ENCODE results near the gene SKIC8.

The SKIC8 gene

GRCh38 chr15:78307976-78308375 is 8.6 kb upstream of the SKIC8 start:
- Histone ChIP-seq H3K4ac (ENCODE audit: low read depth, low read length) (no peak overlapping the region), H4K12ac (ENCODE audit: low read depth, low read length) (no peak overlapping the region), H4K91ac (ENCODE audit: low read depth, low read length) (no peak overlapping the region), H3K4me3 (ENCODE audit: low read depth, low read length) (no peak overlapping the region), H3K4me2 (ENCODE audit: low read length) (no peak overlapping the region), H3K36me3 (ENCODE audit: control insufficient read depth in 1 of 2, insufficient read depth in 2 of 2, low read length in 2 of 2) (no peaks in the 10 kb centered on the region), H3K9me3 (ENCODE audit: insufficient read depth, low read depth, low read length) (peaks cover 2% of the 10 kb centered on the region), H3K79me2 (ENCODE audit: control insufficient read depth, insufficient read depth, low read length, poor library complexity) (no peaks in the 10 kb centered on the region), H2BK5ac (ENCODE audit: low read depth, low read length, poor library complexity) (no peak overlapping the region), H3K23ac (ENCODE audit: low read length) (no peak overlapping the region), H3K27me3 (ENCODE audit: insufficient read depth, low read length) (no peaks in the 10 kb centered on the region), H4K8ac (ENCODE audit: low read depth, low read length) (no peak overlapping the region), H3K79me1 (ENCODE audit: low read length) (no peaks in the 10 kb centered on the region), H2AK5ac (ENCODE audit: low read length) (no peak overlapping the region), H3K27ac (ENCODE audit: low read depth, low read length) (no peak overlapping the region), H2BK12ac (ENCODE audit: low read length) (no peak overlapping the region), H3K9ac (ENCODE audit: low read length) (no peak overlapping the region), H3K14ac (ENCODE audit: low read length) (no peak overlapping the region), H3K18ac (ENCODE audit: low read length) (no peak overlapping the region), H2AFZ (ENCODE audit: insufficient read depth, low read length, poor library complexity) (no peak overlapping the region), H2BK120ac (ENCODE audit: insufficient read depth, low read length, poor library complexity) (no peak overlapping the region), H3K4me1 (ENCODE audit: control insufficient read depth in 1 of 2, insufficient read depth in 2 of 2, low read length in 2 of 2) (no peaks in the 10 kb centered on the region)
- no CpG with 5 or more reads among the region's 6 CpGs for WGBS (ENCODE audit: extremely low coverage, insufficient coverage, insufficient read length)
- DNase-seq, result no peak

- H2BK120ac ChIP-seq (ENCODE audit: insufficient read depth, low read length, poor library complexity), result no peak overlapping the region
- H3K79me2 ChIP-seq (ENCODE audit: control insufficient read depth, insufficient read depth, low read length, poor library complexity), result no peaks in the 10 kb centered on the region
- H3K4me1 ChIP-seq (ENCODE audit: control insufficient read depth in 1 of 2, insufficient read depth in 2 of 2, low read length in 2 of 2), result no peaks in the 10 kb centered on the region
- no CpG with 5 or more reads among the region's 3 CpGs for WGBS (ENCODE audit: extremely low coverage, insufficient coverage, insufficient read length)
- no peak overlapping the region for H2AFZ ChIP-seq (ENCODE audit: insufficient read depth, low read length, poor library complexity)
- H4K8ac ChIP-seq (ENCODE audit: low read depth, low read length), result no peak overlapping the region
- H3K23ac ChIP-seq (ENCODE audit: low read length), result no peak overlapping the region
- no peaks in the 10 kb centered on the region for H3K36me3 ChIP-seq (ENCODE audit: control insufficient read depth in 1 of 2, insufficient read depth in 2 of 2, low read length in 2 of 2)
- H3K4me2 ChIP-seq (ENCODE audit: low read length), result no peak overlapping the region
- no peak overlapping the region for H3K9ac ChIP-seq (ENCODE audit: low read length)
- no peak overlapping the region for H3K18ac ChIP-seq (ENCODE audit: low read length)
- peaks cover 2% of the 10 kb centered on the region for H3K9me3 ChIP-seq (ENCODE audit: insufficient read depth, low read depth, low read length)
- no peak overlapping the region for H2BK12ac ChIP-seq (ENCODE audit: low read length)
- no peak overlapping the region for H4K91ac ChIP-seq (ENCODE audit: low read depth, low read length)
- H3K79me1 ChIP-seq (ENCODE audit: low read length), result no peaks in the 10 kb centered on the region
- no peak overlapping the region for H2BK5ac ChIP-seq (ENCODE audit: low read depth, low read length, poor library complexity)
- no peak overlapping the region for H4K12ac ChIP-seq (ENCODE audit: low read depth, low read length)
- no peak overlapping the region for H3K4ac ChIP-seq (ENCODE audit: low read depth, low read length)
- no peak overlapping the region for H3K4me3 ChIP-seq (ENCODE audit: low read depth, low read length)
- H3K27ac ChIP-seq (ENCODE audit: low read depth, low read length), result no peak overlapping the region
- H2AK5ac ChIP-seq (ENCODE audit: low read length), result no peak overlapping the region
- no peaks in the 10 kb centered on the region for H3K27me3 ChIP-seq (ENCODE audit: insufficient read depth, low read length)
- no peak overlapping the region for H3K14ac ChIP-seq (ENCODE audit: low read length)
- DNase-seq, result peak in 1 of 2 donors; percentile 36
Observed at GRCh38 chr15:78306176-78306774, 6.9 kb upstream of the SKIC8 start.

- H2BK120ac ChIP-seq (ENCODE audit: insufficient read depth, low read length, poor library complexity), result no peak overlapping the region
- no peak overlapping the region for H3K14ac ChIP-seq (ENCODE audit: low read length)
- no peak overlapping the region for H3K27ac ChIP-seq (ENCODE audit: low read depth, low read length)
- H3K4me3 ChIP-seq (ENCODE audit: low read depth, low read length), result no peak overlapping the region
- no peak overlapping the region for H4K91ac ChIP-seq (ENCODE audit: low read depth, low read length)
- no peak overlapping the region for H2AK5ac ChIP-seq (ENCODE audit: low read length)
- H2BK12ac ChIP-seq (ENCODE audit: low read length), result no peak overlapping the region
- no peak overlapping the region for H3K18ac ChIP-seq (ENCODE audit: low read length)
- no peak overlapping the region for H3K23ac ChIP-seq (ENCODE audit: low read length)
- no peak overlapping the region for H2BK5ac ChIP-seq (ENCODE audit: low read depth, low read length, poor library complexity)
- DNase-seq, result no peak
- peaks cover 3% of the 10 kb centered on the region in 2 experiments for H3K4me1 ChIP-seq (ENCODE audit: control insufficient read depth in 1 of 2, insufficient read depth in 2 of 2, low read length in 2 of 2)
- no peak overlapping the region for H3K4ac ChIP-seq (ENCODE audit: low read depth, low read length)
- H3K27me3 ChIP-seq (ENCODE audit: insufficient read depth, low read length), result peaks cover 3% of the 10 kb centered on the region
- H3K9me3 ChIP-seq (ENCODE audit: insufficient read depth, low read depth, low read length), result peaks cover 5% of the 10 kb centered on the region
- no peak overlapping the region for H4K12ac ChIP-seq (ENCODE audit: low read depth, low read length)
- no peaks in the 10 kb centered on the region for H3K79me1 ChIP-seq (ENCODE audit: low read length)
- H3K36me3 ChIP-seq (ENCODE audit: control insufficient read depth in 1 of 2, insufficient read depth in 2 of 2, low read length in 2 of 2), result no peaks in the 10 kb centered on the region
- no peaks in the 10 kb centered on the region for H3K79me2 ChIP-seq (ENCODE audit: control insufficient read depth, insufficient read depth, low read length, poor library complexity)
- no peak overlapping the region for H4K8ac ChIP-seq (ENCODE audit: low read depth, low read length)
- no peak overlapping the region for H3K4me2 ChIP-seq (ENCODE audit: low read length)
- no CpG with 5 or more reads among the region's 9 CpGs for WGBS (ENCODE audit: extremely low coverage, insufficient coverage, insufficient read length)
- no peak overlapping the region for H3K9ac ChIP-seq (ENCODE audit: low read length)
- no peak overlapping the region for H2AFZ ChIP-seq (ENCODE audit: insufficient read depth, low read length, poor library complexity)
Observed at GRCh38 chr15:78304216-78305066, 5.0 kb upstream of the SKIC8 start.

GRCh38 chr15:78302579-78303312 is 3.3 kb upstream of the SKIC8 start:
- peaks cover 3% of the 10 kb centered on the region for H3K79me1 ChIP-seq (ENCODE audit: low read length)
- no peak overlapping the region for H3K27ac ChIP-seq (ENCODE audit: low read depth, low read length)
- H2BK120ac ChIP-seq (ENCODE audit: insufficient read depth, low read length, poor library complexity), result no peak overlapping the region
- H3K36me3 ChIP-seq (ENCODE audit: control insufficient read depth in 1 of 2, insufficient read depth in 2 of 2, low read length in 2 of 2), result no peaks in the 10 kb centered on the region
- H3K27me3 ChIP-seq (ENCODE audit: insufficient read depth, low read length), result peaks cover 3% of the 10 kb centered on the region
- DNase-seq, result peak in 1 of 2 donors; percentile 15
- H2BK12ac ChIP-seq (ENCODE audit: low read length), result no peak overlapping the region
- no peak overlapping the region for H2BK5ac ChIP-seq (ENCODE audit: low read depth, low read length, poor library complexity)
- H2AK5ac ChIP-seq (ENCODE audit: low read length), result no peak overlapping the region
- H2AFZ ChIP-seq (ENCODE audit: insufficient read depth, low read length, poor library complexity), result no peak overlapping the region
- WGBS (ENCODE audit: extremely low coverage, insufficient coverage, insufficient read length), result no CpG with 5 or more reads among the region's 5 CpGs
- H3K23ac ChIP-seq (ENCODE audit: low read length), result no peak overlapping the region
- H3K4me3 ChIP-seq (ENCODE audit: low read depth, low read length), result no peak overlapping the region
- H3K18ac ChIP-seq (ENCODE audit: low read length), result no peak overlapping the region
- H4K12ac ChIP-seq (ENCODE audit: low read depth, low read length), result no peak overlapping the region
- H4K91ac ChIP-seq (ENCODE audit: low read depth, low read length), result no peak overlapping the region
- peaks cover 4% of the 10 kb centered on the region for H3K79me2 ChIP-seq (ENCODE audit: control insufficient read depth, insufficient read depth, low read length, poor library complexity)
- no peak overlapping the region for H3K4me2 ChIP-seq (ENCODE audit: low read length)
- H3K4ac ChIP-seq (ENCODE audit: low read depth, low read length), result no peak overlapping the region
- H3K9ac ChIP-seq (ENCODE audit: low read length), result no peak overlapping the region
- peaks cover 3 to 4% of the 10 kb centered on the region in 2 experiments for H3K4me1 ChIP-seq (ENCODE audit: control insufficient read depth in 1 of 2, insufficient read depth in 2 of 2, low read length in 2 of 2)
- H3K9me3 ChIP-seq (ENCODE audit: insufficient read depth, low read depth, low read length), result peaks cover 5% of the 10 kb centered on the region
- no peak overlapping the region for H3K14ac ChIP-seq (ENCODE audit: low read length)
- H4K8ac ChIP-seq (ENCODE audit: low read depth, low read length), result no peak overlapping the region

Measured in trophoblast cell (in vitro differentiated cells and primary cell).